ENCODE data around the gene UQCC5. TPM values are rescaled to one million over a fixed set of nuclear protein-coding genes. Genes with fewer than 3 reads are reported as not detected.

UQCC5 gene
- total RNA-seq, 4 donors from 2014 or later: 1.3 to 29.5 (median 6.3) TPM

GRCh38 chr3:52551118-52551517 lies 14.7 kb downstream of the UQCC5 start:
- no peak overlapping the region for H3K4me3 ChIP-seq (ENCODE audit: low read depth, poor library complexity, severe bottlenecking)
- DNase-seq (ENCODE audit: low spot score in 2 of 2): no peak
- no peak for TF ChIP-seq CTCF (IDR thresholded peaks at IDR 0.05)
- TF ChIP-seq POLR2A (IDR thresholded peaks at IDR 0.05): no peak
- intact Hi-C loops (cut with DNase I; ENCODE audit: low total_unique reads): no loop called here

- DNase-seq (ENCODE audit: low spot score in 2 of 2): no peak
- intact Hi-C loops (cut with DNase I; ENCODE audit: low total_unique reads): no loop called here
- whole genome bisulfite sequencing, 2 donors: 75 to 83% methylated on average over 3 of the region's 3 CpGs
- TF ChIP-seq CTCF (IDR thresholded peaks at IDR 0.05) (no peak), POLR2A (IDR thresholded peaks at IDR 0.05) (no peak)
- H3K4me3 ChIP-seq (ENCODE audit: low read depth, poor library complexity, severe bottlenecking): no peak overlapping the region
These were observed 15.7 kb downstream of the UQCC5 start for GRCh38 chr3:52552089-52552488.

GRCh38 chr3:52554026-52554755 lies 17.8 kb downstream of the UQCC5 start:
- WGBS, 2 donors: 81 to 91% methylated on average over 5 of the region's 5 CpGs
- DNase-seq (ENCODE audit: low spot score in 2 of 2): no peak
- intact Hi-C loops (cut with DNase I; ENCODE audit: low total_unique reads): no loop called here
- H3K4me3 ChIP-seq (ENCODE audit: low read depth, poor library complexity, severe bottlenecking): no peak overlapping the region
- TF ChIP-seq CTCF (IDR thresholded peaks at IDR 0.05) (no peak), POLR2A (IDR thresholded peaks at IDR 0.05) (no peak)

- no peak overlapping the region for H3K4me3 ChIP-seq (ENCODE audit: low read depth, poor library complexity, severe bottlenecking)
- intact Hi-C loops (cut with DNase I; ENCODE audit: low total_unique reads): no loop called here
- 85 to 89% methylated on average over 1 of the region's 1 CpG for WGBS, 2 donors
- DNase-seq (ENCODE audit: low spot score in 2 of 2): no peak
- TF ChIP-seq POLR2A (IDR thresholded peaks at IDR 0.05) (no peak), CTCF (IDR thresholded peaks at IDR 0.05) (no peak)
These were observed 18.7 kb downstream of the UQCC5 start for GRCh38 chr3:52555056-52555455.

- intact Hi-C loops (cut with DNase I; ENCODE audit: low total_unique reads): no loop called here
- no peak overlapping the region for H3K4me3 ChIP-seq (ENCODE audit: low read depth, poor library complexity, severe bottlenecking)
- TF ChIP-seq POLR2A (IDR thresholded peaks at IDR 0.05): no peak
- 86 to 87% methylated on average over 9 of the region's 9 CpGs for WGBS, 2 donors
- DNase-seq (ENCODE audit: low spot score in 2 of 2): no peak
These were observed 20.9 kb downstream of the UQCC5 start for GRCh38 chr3:52557011-52557960.

GRCh38 chr3:52558436-52558835 lies 22.0 kb downstream of the UQCC5 start:
- H3K4me3 ChIP-seq (ENCODE audit: low read depth, poor library complexity, severe bottlenecking): no peak overlapping the region
- TF ChIP-seq POLR2A (IDR thresholded peaks at IDR 0.05) (no peak), CTCF (IDR thresholded peaks at IDR 0.05) (no peak)
- DNase-seq (ENCODE audit: low spot score in 2 of 2): no peak
- intact Hi-C loops (cut with DNase I; ENCODE audit: low total_unique reads): no loop called here
- 97 to 99% methylated on average over 5 of the region's 5 CpGs for WGBS, 2 donors

Data from lower leg skin (tissue), 4 donors.